Suprapubic skin (tissue), 4 donors: ENCODE measurements around the gene PKLR.

Experiments used
- POLR2A ChIP-seq, 2 donors: fragments of 450-650 bp; IDR thresholded peaks; one replicate each; pipeline ENCODE4 v1.6.1; 2017; ENCODE audit warnings: antibody characterized with exemption in 2 of 2, mild to moderate bottlenecking in 2 of 2, moderate library complexity in 2 of 2
- POLR2AphosphoS5 ChIP-seq, 3 donors: sonication (generic); formaldehyde crosslinking; IDR thresholded peaks; one replicate each; pipeline ENCODE4 v1.6.1; 2017; ENCODE audit warnings: antibody characterized with exemption in 3 of 3
- TF ChIP-seq, protein P1 (sequence below), 2 donors: fragments of 200-600 bp in 1 of 2; fragments of 450-650 bp in 1 of 2; sonication (generic) in 1 of 2; IDR thresholded peaks; one replicate each; pipeline ENCODE4 v1.5.1; 2016 to 2019; ENCODE audit warnings: antibody characterized with exemption in 2 of 2, mild to moderate bottlenecking in 1 of 2, moderate library complexity in 1 of 2

DNA sequence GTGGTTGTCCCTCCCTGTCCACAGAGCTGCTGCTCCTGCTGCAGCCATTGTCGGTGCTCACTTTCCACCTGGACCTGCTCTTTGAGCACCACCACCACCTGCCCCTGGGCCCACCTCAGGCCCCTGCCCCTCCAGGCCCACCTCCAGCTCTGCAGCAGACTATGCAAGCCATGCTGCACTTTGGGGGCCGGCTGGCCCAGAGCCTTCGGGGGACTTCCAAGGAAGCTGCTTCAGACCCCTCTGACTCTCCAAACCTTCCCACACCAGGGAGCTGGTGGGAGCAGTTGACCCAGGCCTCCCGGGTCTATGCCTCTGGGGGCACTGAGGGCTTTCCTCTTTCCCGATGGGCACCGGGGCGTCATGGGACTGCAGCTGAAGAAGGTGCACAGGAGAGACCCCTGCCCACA lies 25.4 kb upstream of the PKLR start:
- TF ChIP-seq POLR2A (IDR thresholded peaks at IDR 0.05) (no peak), POLR2AphosphoS5 (IDR thresholded peaks at IDR 0.05) (no peak)
- TF ChIP-seq, protein P1, sequence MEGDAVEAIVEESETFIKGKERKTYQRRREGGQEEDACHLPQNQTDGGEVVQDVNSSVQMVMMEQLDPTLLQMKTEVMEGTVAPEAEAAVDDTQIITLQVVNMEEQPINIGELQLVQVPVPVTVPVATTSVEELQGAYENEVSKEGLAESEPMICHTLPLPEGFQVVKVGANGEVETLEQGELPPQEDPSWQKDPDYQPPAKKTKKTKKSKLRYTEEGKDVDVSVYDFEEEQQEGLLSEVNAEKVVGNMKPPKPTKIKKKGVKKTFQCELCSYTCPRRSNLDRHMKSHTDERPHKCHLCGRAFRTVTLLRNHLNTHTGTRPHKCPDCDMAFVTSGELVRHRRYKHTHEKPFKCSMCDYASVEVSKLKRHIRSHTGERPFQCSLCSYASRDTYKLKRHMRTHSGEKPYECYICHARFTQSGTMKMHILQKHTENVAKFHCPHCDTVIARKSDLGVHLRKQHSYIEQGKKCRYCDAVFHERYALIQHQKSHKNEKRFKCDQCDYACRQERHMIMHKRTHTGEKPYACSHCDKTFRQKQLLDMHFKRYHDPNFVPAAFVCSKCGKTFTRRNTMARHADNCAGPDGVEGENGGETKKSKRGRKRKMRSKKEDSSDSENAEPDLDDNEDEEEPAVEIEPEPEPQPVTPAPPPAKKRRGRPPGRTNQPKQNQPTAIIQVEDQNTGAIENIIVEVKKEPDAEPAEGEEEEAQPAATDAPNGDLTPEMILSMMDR (IDR thresholded peaks at IDR 0.05): no peak
